Neuronal stem cell (in vitro differentiated cells): ENCODE data around the gene NADK2.

Experiments
- DNase-seq: peaks from one replicate; pipeline ENCODE4 v3.0.0-alpha.2; 2013; ENCODE audit warnings: low spot score
- H2AFZ ChIP-seq: one replicate; pipeline ENCODE4 v1.6.1; 2013; ENCODE audit warnings: mild to moderate bottlenecking, low read length, inconsistent platforms
- H2AK5ac ChIP-seq: 2 replicates; pipeline ENCODE4 v1.6.1; 2013; ENCODE audit warnings: low read depth, mild to moderate bottlenecking, inconsistent platforms, low read length, moderate library complexity, mixed read lengths
- H2BK120ac ChIP-seq: 2 replicates; pipeline ENCODE4 v1.6.1; 2013; ENCODE audit warnings: low read depth, mild to moderate bottlenecking, inconsistent platforms, low read length, moderate library complexity, mixed read lengths
- H2BK12ac ChIP-seq: one replicate; pipeline ENCODE4 v1.6.1; 2013; ENCODE audit warnings: low read length, inconsistent platforms
- H2BK15ac ChIP-seq: 2 replicates; pipeline ENCODE4 v1.6.1; 2013; ENCODE audit warnings: mild to moderate bottlenecking, low read length, inconsistent platforms, mixed read lengths
- H2BK5ac ChIP-seq: one replicate; pipeline ENCODE4 v1.6.1; 2013; ENCODE audit warnings: inconsistent platforms, mild to moderate bottlenecking, low read length, moderate library complexity
- H3K14ac ChIP-seq: one replicate; pipeline ENCODE4 v1.6.1; 2013; ENCODE audit warnings: low read length, inconsistent platforms
- H3K18ac ChIP-seq: 2 replicates; pipeline ENCODE4 v1.6.1; 2013; ENCODE audit warnings: low read length, inconsistent platforms
- H3K23ac ChIP-seq: 2 replicates; pipeline ENCODE4 v1.6.1; 2013; ENCODE audit warnings: low read depth, mild to moderate bottlenecking, mixed read lengths, low read length, inconsistent platforms; ENCODE audit not compliant: poor library complexity
- H3K27ac ChIP-seq: replicated peaks from 3 replicates; pipeline ENCODE4 v1.5.1; 2013; ENCODE audit warnings: low read length, inconsistent platforms
- H3K27me3 ChIP-seq, 3 experiments: 2 replicates each; pipeline ENCODE4 v1.6.1; 2013; ENCODE audit warnings: low read length in 3 of 3, mild to moderate bottlenecking in 2 of 3, inconsistent platforms in 1 of 3, low read depth in 1 of 3, mixed read lengths in 1 of 3, moderate library complexity in 1 of 3; ENCODE audit not compliant: control insufficient read depth in 3 of 3, insufficient read depth in 3 of 3
- H3K36me3 ChIP-seq, 2 donors: replicated peaks in 1 of 2; 2 replicates each; pipeline ENCODE4 v1.6.1; 2013; ENCODE audit warnings: low read length in 2 of 2; ENCODE audit not compliant: control insufficient read depth in 2 of 2, insufficient read depth in 2 of 2
- H3K4ac ChIP-seq: 2 replicates; pipeline ENCODE4 v1.6.1; 2013; ENCODE audit warnings: inconsistent platforms, mild to moderate bottlenecking, low read length, moderate library complexity
- H3K4me1 ChIP-seq, 2 donors: 1 replicate in 1 of 2; 2 replicates in 1 of 2; pipeline ENCODE4 v1.6.1; 2013; ENCODE audit warnings: low read length in 2 of 2, low read depth in 1 of 2; ENCODE audit not compliant: control insufficient read depth in 2 of 2, insufficient read depth in 1 of 2
- H3K4me2 ChIP-seq: one replicate; pipeline ENCODE4 v1.6.1; 2013; ENCODE audit warnings: mild to moderate bottlenecking, low read length, inconsistent platforms; ENCODE audit not compliant: insufficient read depth, poor library complexity, severe bottlenecking
- H3K4me3 ChIP-seq, 2 donors: 2 replicates each; pipeline ENCODE4 v1.5.1; 2013; ENCODE audit warnings: low read length in 2 of 2, mild to moderate bottlenecking in 2 of 2, inconsistent platforms in 1 of 2, moderate library complexity in 1 of 2
- H3K79me1 ChIP-seq: one replicate; pipeline ENCODE4 v1.6.1; 2013; ENCODE audit warnings: low read depth, mild to moderate bottlenecking, inconsistent platforms, low read length, moderate library complexity
- H3K9ac ChIP-seq: one replicate; pipeline ENCODE4 v1.6.1; 2013; ENCODE audit warnings: mild to moderate bottlenecking, low read depth, low read length, inconsistent platforms; ENCODE audit not compliant: poor library complexity
- H3K9me3 ChIP-seq, 2 donors: replicated peaks in 1 of 2; 2 replicates each; pipeline versions ENCODE3 to v1.6.1; 2013; ENCODE audit warnings: low read length in 2 of 2, mild to moderate bottlenecking in 2 of 2, inconsistent platforms in 1 of 2, low read depth in 1 of 2, mixed read lengths in 1 of 2, moderate library complexity in 1 of 2; ENCODE audit not compliant: control insufficient read depth in 2 of 2, insufficient read depth in 1 of 2
- H4K8ac ChIP-seq: one replicate; pipeline ENCODE4 v1.6.1; 2013; ENCODE audit warnings: low read depth, mild to moderate bottlenecking, inconsistent platforms, low read length, moderate library complexity
- H4K91ac ChIP-seq: one replicate; pipeline ENCODE4 v1.6.1; 2013; ENCODE audit warnings: low read length, low read depth, mild to moderate bottlenecking, inconsistent platforms; ENCODE audit not compliant: poor library complexity
- WGBS, 2 donors: extraction: QIAGEN DNeasy Blood & Tissue Kit; methylation state at CpG; one replicate each; pipeline ENCODE4 v1.1.7; 2013; ENCODE audit warnings: missing lambda C conversion rate in 2 of 2, mixed read lengths in 1 of 2; ENCODE audit not compliant: insufficient read length in 2 of 2, insufficient replicate concordance in 1 of 2; ENCODE audit errors: extremely low coverage in 2 of 2; 5-methylcytosine and 5-hydroxymethylcytosine counted together

The NADK2 gene

GRCh38 chr5:36175043-36175442 is 66.7 kb downstream of the NADK2 start:
- H3K27me3 ChIP-seq, result no peaks in the 10 kb centered on the region
- H3K14ac ChIP-seq, result no peak overlapping the region
- no peak overlapping the region for H2BK5ac ChIP-seq
- H3K27ac ChIP-seq, result no peak overlapping the region
- no peaks in the 10 kb centered on the region for H3K79me1 ChIP-seq
- no peak for DNase-seq
- H3K23ac ChIP-seq, result no peak overlapping the region
- no peak overlapping the region for H2BK12ac ChIP-seq
- peaks cover 15 to 100% of the 10 kb centered on the region in 2 donors for H3K36me3 ChIP-seq
- H3K9me3 ChIP-seq, result no peaks in the 10 kb centered on the region
- H3K4me2 ChIP-seq, result no peak overlapping the region
- no peak overlapping the region for H2BK15ac ChIP-seq
- no peak overlapping the region for H4K8ac ChIP-seq
- H2BK120ac ChIP-seq, result no peak overlapping the region
- no peak overlapping the region for H2AFZ ChIP-seq
- H2AK5ac ChIP-seq, result no peak overlapping the region
- H3K9ac ChIP-seq, result no peak overlapping the region
- no peak overlapping the region for H3K4ac ChIP-seq
- no peak overlapping the region for H3K4me3 ChIP-seq
- H4K91ac ChIP-seq, result no peak overlapping the region
- H3K4me1 ChIP-seq, result peaks cover 0 to 4% of the 10 kb centered on the region in 2 donors
- WGBS, 2 donors, result no CpG with 5 or more reads among the region's 5 CpGs
- H3K18ac ChIP-seq, result no peak overlapping the region

- Histone ChIP-seq H3K14ac (no peak overlapping the region), H3K27ac (no peak overlapping the region), H2BK15ac (no peak overlapping the region), H3K23ac (no peak overlapping the region), H2BK5ac (no peak overlapping the region), H2AFZ (no peak overlapping the region), H2BK12ac (no peak overlapping the region), H4K8ac (no peak overlapping the region), H3K79me1 (no peaks in the 10 kb centered on the region), H2BK120ac (no peak overlapping the region), H3K4ac (no peak overlapping the region), H3K9me3 (no peaks in the 10 kb centered on the region), H3K4me3 (no peak overlapping the region), H3K36me3 (peaks cover 15 to 99% of the 10 kb centered on the region in 2 donors), H2AK5ac (no peak overlapping the region), H3K9ac (no peak overlapping the region), H3K4me2 (no peak overlapping the region), H3K4me1 (peaks cover 0 to 4% of the 10 kb centered on the region in 2 donors), H4K91ac (no peak overlapping the region), H3K18ac (no peak overlapping the region), H3K27me3 (no peaks in the 10 kb centered on the region)
- no CpG with 5 or more reads among the region's 3 CpGs for WGBS, 2 donors
- DNase-seq, result no peak
Measured at GRCh38 chr5:36174119-36174518, 67.6 kb downstream of the NADK2 start.

- Histone ChIP-seq H2AFZ (no peak overlapping the region), H3K4me1 (peaks cover 0 to 2% of the 10 kb centered on the region in 2 donors), H2AK5ac (no peak overlapping the region), H3K27me3 (no peaks in the 10 kb centered on the region), H2BK12ac (no peak overlapping the region), H4K91ac (no peak overlapping the region), H3K4ac (no peak overlapping the region), H3K14ac (no peak overlapping the region), H3K36me3 (peaks cover 17 to 98% of the 10 kb centered on the region in 2 donors), H2BK5ac (no peak overlapping the region), H3K4me3 (no peak overlapping the region), H3K4me2 (no peak overlapping the region), H3K9me3 (no peaks in the 10 kb centered on the region), H3K27ac (no peak overlapping the region), H3K9ac (no peak overlapping the region), H3K18ac (no peak overlapping the region), H3K79me1 (no peaks in the 10 kb centered on the region), H2BK120ac (no peak overlapping the region), H4K8ac (no peak overlapping the region), H2BK15ac (no peak overlapping the region), H3K23ac (no peak overlapping the region)
- no peak for DNase-seq
- WGBS, 2 donors, result no CpG with 5 or more reads among the region's 2 CpGs
Measured at GRCh38 chr5:36173426-36173825, 68.3 kb downstream of the NADK2 start.

GRCh38 chr5:36172599-36172998 is 69.1 kb downstream of the NADK2 start:
- no peaks in the 10 kb centered on the region for H3K4me1 ChIP-seq
- no peak overlapping the region for H4K91ac ChIP-seq
- DNase-seq, result no peak
- H3K4ac ChIP-seq, result no peak overlapping the region
- H2AFZ ChIP-seq, result no peak overlapping the region
- H2BK5ac ChIP-seq, result no peak overlapping the region
- no peak overlapping the region for H3K4me3 ChIP-seq
- H2BK15ac ChIP-seq, result no peak overlapping the region
- H2BK12ac ChIP-seq, result no peak overlapping the region
- H3K14ac ChIP-seq, result no peak overlapping the region
- no peaks in the 10 kb centered on the region for H3K27me3 ChIP-seq
- H3K27ac ChIP-seq, result no peak overlapping the region
- no peaks in the 10 kb centered on the region for H3K79me1 ChIP-seq
- H3K23ac ChIP-seq, result no peak overlapping the region
- peaks cover 23 to 98% of the 10 kb centered on the region in 2 donors for H3K36me3 ChIP-seq
- no peak overlapping the region for H2BK120ac ChIP-seq
- H3K9ac ChIP-seq, result no peak overlapping the region
- H2AK5ac ChIP-seq, result no peak overlapping the region
- no CpG with 5 or more reads among the region's 1 CpG for WGBS, 2 donors
- H4K8ac ChIP-seq, result no peak overlapping the region
- no peak overlapping the region for H3K4me2 ChIP-seq
- H3K18ac ChIP-seq, result no peak overlapping the region
- no peaks in the 10 kb centered on the region for H3K9me3 ChIP-seq
